WTC11 (cell line): ENCODE results near the gene RASL11B. TPM values are rescaled to one million over a fixed set of nuclear protein-coding genes. Genes with fewer than 3 reads are reported as not detected.

ENCODE experiments used
- ATAC-seq: fragments of 200-7000 bp; cut with Tn5 transposase; 2 replicates; pipeline ENCODE4 v1.10.0; 2021; ENCODE audit warnings: mild to moderate bottlenecking, moderate library complexity
- CTCF ChIA-PET: fragments of 300-600 bp; sonication (Branson Sonifier 250); formaldehyde crosslinking; loops from one replicate; lab custom pipeline; 2021; ENCODE audit warnings: antibody characterized with exemption; lab: Charles Lee
- POLR2A ChIA-PET: fragments of 350-600 bp; sonication (Branson Sonifier 250); formaldehyde crosslinking; loops from one replicate; lab custom pipeline; 2021; ENCODE audit warnings: antibody characterized with exemption; lab: Charles Lee
- DNase-seq: peaks from one replicate; pipeline ENCODE4 v3.0.0; 2021; ENCODE audit warnings: low spot score
- H3K27ac Mint-ChIP-seq: 2 replicates; pipeline ENCODE4 v1.8.0; 2021; ENCODE audit warnings: mixed read lengths
- H3K27me3 Mint-ChIP-seq: 2 replicates; pipeline ENCODE4 v1.8.0; 2021; ENCODE audit warnings: low read depth, mild to moderate bottlenecking, moderate library complexity, mixed read lengths
- H3K36me3 Mint-ChIP-seq: 2 replicates; pipeline ENCODE4 v1.8.0; 2021; ENCODE audit warnings: mixed read lengths
- H3K4me1 Mint-ChIP-seq: 2 replicates; pipeline ENCODE4 v1.8.0; 2022; ENCODE audit warnings: mixed read lengths
- H3K4me3 Mint-ChIP-seq: 2 replicates; pipeline ENCODE4 v1.8.0; 2021; ENCODE audit warnings: mild to moderate bottlenecking, moderate library complexity, mixed read lengths
- H3K9me3 Mint-ChIP-seq: 2 replicates; pipeline ENCODE4 v1.8.0; 2021; ENCODE audit warnings: mixed read lengths
- CDX4 ChIP-seq: fragments of 250-450 bp; sonication (Bioruptor Pico); IDR thresholded peaks from 2 replicates; pipeline ENCODE4 v1.9.0; 2021; ENCODE audit warnings: moderate library complexity, mild to moderate bottlenecking, inconsistent platforms, borderline replicate concordance
- ELF4 ChIP-seq: sonication (generic); formaldehyde crosslinking; IDR thresholded peaks from 2 replicates; pipeline ENCODE4 v1.8.1; 2022; ENCODE audit warnings: low read depth, mild to moderate bottlenecking, moderate library complexity, missing genetic modification reagents
- ERG ChIP-seq: fragments of 250-450 bp; sonication (Bioruptor Pico); IDR thresholded peaks from 2 replicates; pipeline ENCODE4 v1.8.0; 2021; ENCODE audit warnings: mild to moderate bottlenecking
- FOXJ3 ChIP-seq: sonication (generic); formaldehyde crosslinking; IDR thresholded peaks from 2 replicates; pipeline ENCODE4 v1.9.0; 2021; ENCODE audit warnings: missing genetic modification reagents, mild to moderate bottlenecking, borderline replicate concordance
- FOXK1 ChIP-seq: sonication (generic); formaldehyde crosslinking; IDR thresholded peaks from 2 replicates; pipeline ENCODE4 v1.8.0; 2022; ENCODE audit warnings: mild to moderate bottlenecking, moderate library complexity, missing genetic modification reagents
- FOXP1 ChIP-seq: sonication (generic); formaldehyde crosslinking; IDR thresholded peaks from 2 replicates; pipeline ENCODE4 v1.8.0; 2022; ENCODE audit warnings: missing genetic modification reagents, mild to moderate bottlenecking, moderate library complexity, borderline replicate concordance
- GTF2I ChIP-seq: fragments of 250-450 bp; sonication (Bioruptor Pico); conservative IDR thresholded peaks from 2 replicates; pipeline ENCODE4 v1.4.0; 2021; ENCODE audit warnings: mild to moderate bottlenecking
- HMGA2 ChIP-seq: fragments of 250-450 bp; sonication (Bioruptor Pico); IDR thresholded peaks from 2 replicates; pipeline ENCODE4 v1.4.0; 2021; ENCODE audit warnings: mild to moderate bottlenecking, moderate library complexity
- JAZF1 ChIP-seq: fragments of 250-450 bp; sonication (Bioruptor Pico); IDR thresholded peaks from 2 replicates; pipeline ENCODE4 v1.9.0; 2021; ENCODE audit warnings: moderate library complexity, mild to moderate bottlenecking, inconsistent platforms
- JUN ChIP-seq: sonication (generic); formaldehyde crosslinking; IDR thresholded peaks from 2 replicates; pipeline ENCODE4 v1.8.0; 2023; ENCODE audit warnings: mild to moderate bottlenecking, missing genetic modification reagents
- MAX ChIP-seq: sonication (generic); formaldehyde crosslinking; IDR thresholded peaks from 2 replicates; pipeline ENCODE4 v1.8.0; 2022; ENCODE audit warnings: mild to moderate bottlenecking, missing genetic modification reagents
- NR1H2 ChIP-seq: sonication (generic); formaldehyde crosslinking; IDR thresholded peaks from 2 replicates; pipeline ENCODE4 v1.9.0; 2021; ENCODE audit warnings: mild to moderate bottlenecking, moderate library complexity, missing genetic modification reagents
- SMAD4 ChIP-seq: sonication (generic); formaldehyde crosslinking; IDR thresholded peaks from 2 replicates; pipeline ENCODE4 v1.8.0; 2022; ENCODE audit warnings: mild to moderate bottlenecking, missing genetic modification reagents
- TEAD1 ChIP-seq: sonication (generic); formaldehyde crosslinking; IDR thresholded peaks from 2 replicates; pipeline ENCODE4 v1.8.0; 2022; ENCODE audit warnings: mild to moderate bottlenecking, missing genetic modification reagents
- TP53 ChIP-seq: sonication (generic); formaldehyde crosslinking; IDR thresholded peaks from 2 replicates; pipeline ENCODE4 v1.8.1; 2023; ENCODE audit warnings: mild to moderate bottlenecking, missing genetic modification reagents
- ZBTB43 ChIP-seq: sonication (generic); formaldehyde crosslinking; IDR thresholded peaks from 2 replicates; pipeline ENCODE4 v1.8.1; 2023; ENCODE audit warnings: mild to moderate bottlenecking, missing genetic modification reagents
- ZNF121 ChIP-seq: sonication (generic); formaldehyde crosslinking; IDR thresholded peaks from 2 replicates; pipeline ENCODE4 v1.8.0; 2023; ENCODE audit warnings: missing genetic modification reagents
- ZNF138 ChIP-seq: sonication (generic); formaldehyde crosslinking; conservative IDR thresholded peaks from 2 replicates; pipeline ENCODE4 v1.8.1; 2022; ENCODE audit warnings: mild to moderate bottlenecking, moderate library complexity, missing genetic modification reagents
- ZNF219 ChIP-seq: sonication (generic); formaldehyde crosslinking; IDR thresholded peaks from 2 replicates; pipeline ENCODE4 v1.8.0; 2023; ENCODE audit warnings: missing genetic modification reagents, mild to moderate bottlenecking, borderline replicate concordance
- ZNF396 ChIP-seq: fragments of 250-450 bp; sonication (Bioruptor Pico); IDR thresholded peaks from 2 replicates; pipeline ENCODE4 v1.8.0; 2021; ENCODE audit warnings: mild to moderate bottlenecking, moderate library complexity, borderline replicate concordance
- total RNA-seq: library from RNA; stranded (reverse); gene quantifications from 3 replicates; pipeline ENCODE4 v1.2.3, GENCODE V29; 2021
- TF ChIP-seq, protein P1 (sequence below): sonication (generic); formaldehyde crosslinking; IDR thresholded peaks from 2 replicates; pipeline ENCODE4 v1.8.1; 2023; ENCODE audit warnings: mild to moderate bottlenecking, missing genetic modification reagents, moderate library complexity
- TF ChIP-seq, protein P2 (sequence below): sonication (generic); formaldehyde crosslinking; IDR thresholded peaks from 2 replicates; pipeline ENCODE4 v1.8.1; 2023; ENCODE audit warnings: mild to moderate bottlenecking, missing genetic modification reagents

The RASL11B gene
- total RNA-seq, 1 experiment from 2014 or later: 58.5 TPM

- DNase-seq: no peak
- H3K4me1 Mint-ChIP-seq: peaks cover 59% of the 10 kb centered on the region
Measured at GRCh38 chr4:52877694-52878093, 15.6 kb downstream of the RASL11B start.

DNA sequence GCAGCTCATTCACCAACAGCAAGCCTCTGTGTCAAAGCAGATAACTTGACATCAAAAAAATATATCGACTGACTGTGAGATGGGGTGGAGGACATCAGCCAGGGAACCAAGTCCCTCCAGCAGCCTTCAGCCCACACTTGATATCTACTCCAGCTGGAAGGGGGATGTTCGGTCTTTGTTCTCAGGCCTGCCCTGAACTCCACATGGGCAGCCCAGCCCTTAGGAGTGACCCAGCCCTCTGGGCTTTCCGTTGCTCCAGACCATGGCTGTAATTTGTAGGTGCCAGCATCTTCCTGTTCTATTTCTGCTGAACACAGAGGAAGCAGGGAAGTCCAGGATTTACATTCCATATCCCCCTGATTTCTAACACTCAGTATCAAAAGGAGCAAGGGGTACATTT, 17.4 kb downstream of the RASL11B start:
- ChIA-PET CTCF (interaction anchor here (1.2 kb wide), 1 partner anchor 32 kb away, joined by 4 read pairs; no protein-coding TSS in a partner anchor), POLR2A (no interaction called here)
- Mint-ChIP-seq H3K36me3 (peaks cover 16% of the 10 kb centered on the region), H3K27ac (no peak overlapping the region), H3K4me1 (peaks cover 55% of the 10 kb centered on the region), H3K9me3 (peaks cover 16% of the 10 kb centered on the region), H3K27me3 (peaks cover 8% of the 10 kb centered on the region), H3K4me3 (no peak overlapping the region)
- no peak for TF ChIP-seq CDX4 (CRISPR knock-in tag)
- DNase-seq (no peak), ATAC-seq (no peak)

More at GRCh38 chr4:52877694-52878093, 15.6 kb downstream of the RASL11B start:
- TF ChIP-seq JUN: no peak
- TF ChIP-seq, protein P1, sequence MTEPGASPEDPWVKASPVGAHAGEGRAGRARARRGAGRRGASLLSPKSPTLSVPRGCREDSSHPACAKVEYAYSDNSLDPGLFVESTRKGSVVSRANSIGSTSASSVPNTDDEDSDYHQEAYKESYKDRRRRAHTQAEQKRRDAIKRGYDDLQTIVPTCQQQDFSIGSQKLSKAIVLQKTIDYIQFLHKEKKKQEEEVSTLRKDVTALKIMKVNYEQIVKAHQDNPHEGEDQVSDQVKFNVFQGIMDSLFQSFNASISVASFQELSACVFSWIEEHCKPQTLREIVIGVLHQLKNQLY: no peak
- TF ChIP-seq FOXP1 (CRISPR knock-in tag): no peak
- TF ChIP-seq MAX: no peak
- TF ChIP-seq ERG (CRISPR knock-in tag): no peak
- TF ChIP-seq ZNF396: no peak
- no peak for TF ChIP-seq TEAD1 (CRISPR knock-in tag)
- TF ChIP-seq ZNF121 (CRISPR knock-in tag): no peak
- no peak for TF ChIP-seq ZNF219
- no peak for TF ChIP-seq TP53 (CRISPR knock-in tag)
- TF ChIP-seq FOXK1 (CRISPR knock-in tag): no peak
- TF ChIP-seq HMGA2: no peak
- TF ChIP-seq, all 79 proteins: peak for 0
- ChIA-PET CTCF (interaction anchor here (0.8 to 1.7 kb wide), 6 partner anchors 10 to 106 kb away, joined by 3 to 6 read pairs (median 4); no protein-coding TSS in a partner anchor), POLR2A (no interaction called here)
- Mint-ChIP-seq H3K9me3 (peaks cover 15% of the 10 kb centered on the region), H3K27ac (peak overlapping the region; percentile 10; the same call in 1 of the 2 replicates), H3K27me3 (peaks cover 8% of the 10 kb centered on the region), H3K4me3 (no peak overlapping the region), H3K36me3 (peaks cover 14% of the 10 kb centered on the region)
- peak; percentile 13 for ATAC-seq

DNA sequence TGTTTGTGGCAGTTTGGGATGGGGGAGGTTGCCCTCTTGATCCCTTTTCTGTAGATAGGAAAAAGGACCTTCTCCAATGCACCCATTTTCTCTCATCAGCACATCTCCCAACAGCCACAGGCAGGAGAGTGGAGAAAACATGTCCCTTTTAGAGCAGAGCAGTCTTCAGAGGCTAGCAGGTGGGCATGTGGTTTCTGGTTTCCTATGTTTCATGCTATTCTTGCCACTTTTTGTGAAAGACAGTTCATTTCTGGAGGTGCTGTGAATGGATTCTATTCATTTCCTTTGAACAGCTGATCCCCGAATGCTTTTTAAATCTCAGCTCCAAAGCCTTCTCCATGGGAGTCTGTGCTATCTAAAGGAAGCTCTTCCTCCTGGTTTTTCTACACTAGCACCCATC, 18.9 kb downstream of the RASL11B start:
- TF ChIP-seq GTF2I (CRISPR knock-in tag): no peak
- TF ChIP-seq, protein P2, sequence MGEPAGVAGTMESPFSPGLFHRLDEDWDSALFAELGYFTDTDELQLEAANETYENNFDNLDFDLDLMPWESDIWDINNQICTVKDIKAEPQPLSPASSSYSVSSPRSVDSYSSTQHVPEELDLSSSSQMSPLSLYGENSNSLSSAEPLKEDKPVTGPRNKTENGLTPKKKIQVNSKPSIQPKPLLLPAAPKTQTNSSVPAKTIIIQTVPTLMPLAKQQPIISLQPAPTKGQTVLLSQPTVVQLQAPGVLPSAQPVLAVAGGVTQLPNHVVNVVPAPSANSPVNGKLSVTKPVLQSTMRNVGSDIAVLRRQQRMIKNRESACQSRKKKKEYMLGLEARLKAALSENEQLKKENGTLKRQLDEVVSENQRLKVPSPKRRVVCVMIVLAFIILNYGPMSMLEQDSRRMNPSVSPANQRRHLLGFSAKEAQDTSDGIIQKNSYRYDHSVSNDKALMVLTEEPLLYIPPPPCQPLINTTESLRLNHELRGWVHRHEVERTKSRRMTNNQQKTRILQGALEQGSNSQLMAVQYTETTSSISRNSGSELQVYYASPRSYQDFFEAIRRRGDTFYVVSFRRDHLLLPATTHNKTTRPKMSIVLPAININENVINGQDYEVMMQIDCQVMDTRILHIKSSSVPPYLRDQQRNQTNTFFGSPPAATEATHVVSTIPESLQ (CRISPR knock-in tag): no peak
- TF ChIP-seq ZBTB43 (CRISPR knock-in tag): no peak
- no peak for TF ChIP-seq JAZF1 (CRISPR knock-in tag)
- TF ChIP-seq, protein P1: no peak
- no peak for TF ChIP-seq ELF4
- no peak for TF ChIP-seq SMAD4 (CRISPR knock-in tag)
- no peak for TF ChIP-seq MAX
- no peak for TF ChIP-seq FOXJ3 (CRISPR knock-in tag)
- no peak for TF ChIP-seq NR1H2 (CRISPR knock-in tag)
- TF ChIP-seq CDX4 (CRISPR knock-in tag): no peak
- TF ChIP-seq FOXP1 (CRISPR knock-in tag): no peak
- no peak for TF ChIP-seq ZNF138 (CRISPR knock-in tag)
- POLR2A ChIA-PET: no interaction called here
- ATAC-seq: no peak
- no peaks in the 10 kb centered on the region for H3K27me3 Mint-ChIP-seq
- peaks cover 50% of the 10 kb centered on the region for H3K4me1 Mint-ChIP-seq
- H3K27ac Mint-ChIP-seq: no peak overlapping the region
- no peak for DNase-seq
- peaks cover 17% of the 10 kb centered on the region for H3K9me3 Mint-ChIP-seq
- CTCF ChIA-PET: no interaction called here
- no peak overlapping the region for H3K4me3 Mint-ChIP-seq
- peaks cover 16% of the 10 kb centered on the region for H3K36me3 Mint-ChIP-seq
